WI38 (cell line): ENCODE data around the gene MED15.

Source experiments
- H3K4me3 ChIP-seq: 2 replicates; pipeline ENCODE4 v1.5.1; 2011; ENCODE audit warnings: low read depth, mild to moderate bottlenecking, control low read depth, low read length
- CTCF ChIP-seq: IDR thresholded peaks from 2 replicates; pipeline ENCODE4 v1.5.1; 2012; ENCODE audit warnings: low read depth, mild to moderate bottlenecking, control low read depth, low read length

MED15 gene

DNA sequence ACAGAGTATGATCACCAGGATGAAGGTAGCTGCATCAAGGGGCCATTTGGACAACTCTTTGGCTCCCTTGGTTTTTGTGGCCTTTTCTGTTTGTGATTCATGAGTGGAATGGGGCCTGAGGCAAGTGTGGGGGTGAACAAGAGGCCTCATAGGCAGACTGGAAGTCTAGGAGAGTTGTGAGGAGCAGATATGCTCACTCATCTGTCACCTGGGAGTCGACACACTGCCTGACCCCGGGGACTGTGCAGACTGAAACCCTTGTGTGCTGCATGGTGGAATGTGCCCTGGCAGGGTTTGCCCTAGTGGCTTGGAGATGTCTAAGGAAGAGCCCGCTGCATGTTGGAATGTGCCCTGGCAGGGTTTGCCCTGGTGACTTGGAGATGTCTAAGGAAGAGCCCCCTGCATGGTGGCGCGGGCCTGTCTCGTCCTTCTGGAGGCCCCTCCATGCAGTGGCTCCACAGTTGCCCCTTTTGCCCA lies 60.0 kb downstream of the MED15 start:
- no peak for TF ChIP-seq CTCF
- no peak overlapping the region for H3K4me3 ChIP-seq

GRCh38 chr22:20567993-20568417 lies 60.6 kb downstream of the MED15 start:
- TF ChIP-seq CTCF = peak; percentile 53

DNA sequence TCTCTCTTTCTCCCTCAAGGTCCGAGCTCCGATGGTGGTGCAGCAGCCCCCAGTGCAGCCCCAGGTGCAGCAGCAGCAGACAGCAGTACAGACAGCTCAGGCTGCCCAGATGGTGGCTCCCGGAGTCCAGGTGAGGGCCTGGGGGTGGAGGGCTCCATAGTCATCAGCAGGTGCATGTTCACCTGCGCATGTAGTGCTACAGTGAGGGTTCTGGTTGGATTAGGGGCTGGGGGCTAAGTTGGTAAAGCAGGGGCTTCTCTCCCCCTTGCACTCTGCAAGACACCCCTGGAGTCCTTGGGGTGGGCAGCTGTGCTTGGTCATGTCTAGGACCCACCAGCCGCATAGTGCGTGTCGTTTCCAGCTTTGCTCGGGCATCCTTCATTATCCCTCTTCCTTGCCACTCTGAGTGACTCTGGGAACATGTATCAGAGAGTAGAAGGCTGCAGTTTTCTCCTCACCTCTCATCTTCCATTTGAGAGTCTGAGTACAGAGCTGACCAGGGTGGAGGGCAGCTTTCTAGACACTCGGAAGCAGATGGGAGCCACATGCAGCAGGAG lies 61.2 kb downstream of the MED15 start:
- TF ChIP-seq CTCF = no peak
- H3K4me3 ChIP-seq = no peak overlapping the region

More at GRCh38 chr22:20567993-20568417, 60.6 kb downstream of the MED15 start:
- no peak overlapping the region for H3K4me3 ChIP-seq

- no peak overlapping the region for H3K4me3 ChIP-seq
- no peak for TF ChIP-seq CTCF
Observed at GRCh38 chr22:20569059-20570058, 61.9 kb downstream of the MED15 start.

DNA sequence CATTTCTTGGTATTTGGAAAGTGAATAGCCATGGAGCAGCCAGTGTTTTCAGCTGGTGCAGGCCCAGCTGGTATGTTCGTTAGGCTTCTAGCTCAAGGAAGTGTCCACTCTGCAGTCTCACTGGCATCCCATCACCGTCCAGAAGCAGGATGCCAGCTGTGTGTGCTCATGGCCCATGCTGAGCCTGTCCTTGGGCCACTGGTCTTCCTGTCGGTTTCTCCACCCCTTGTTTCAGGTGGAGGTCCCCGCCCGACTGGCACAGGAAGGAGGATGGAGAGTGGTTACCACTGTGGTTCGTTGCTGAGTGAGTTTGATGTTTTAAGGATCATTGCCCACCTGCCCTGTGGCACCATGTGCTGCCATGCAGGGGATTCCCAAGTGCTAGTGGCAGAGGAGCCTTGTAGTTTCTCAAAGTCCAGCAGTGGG lies 63.7 kb downstream of the MED15 start:
- no peak for TF ChIP-seq CTCF
- H3K4me3 ChIP-seq = no peak overlapping the region

GRCh38 chr22:20571531-20572007 lies 64.2 kb downstream of the MED15 start:
- TF ChIP-seq CTCF = peak; percentile 69
- no peak overlapping the region for H3K4me3 ChIP-seq
